Lower leg skin (tissue), 3 donors: ENCODE data around the gene APRT.

ENCODE experiments used
- POLR2A ChIP-seq, 2 donors: fragments of 450-650 bp; IDR thresholded peaks; one replicate each; pipeline ENCODE4 v1.6.1; 2016 to 2017; ENCODE audit warnings: antibody characterized with exemption in 2 of 2, mild to moderate bottlenecking in 1 of 2, moderate library complexity in 1 of 2
- TF ChIP-seq, protein P1 (sequence below), 3 donors: fragments of 450-650 bp; IDR thresholded peaks; one replicate each; pipeline ENCODE4 v1.5.1; 2016; ENCODE audit warnings: antibody characterized with exemption in 3 of 3, mild to moderate bottlenecking in 3 of 3, moderate library complexity in 2 of 3

DNA sequence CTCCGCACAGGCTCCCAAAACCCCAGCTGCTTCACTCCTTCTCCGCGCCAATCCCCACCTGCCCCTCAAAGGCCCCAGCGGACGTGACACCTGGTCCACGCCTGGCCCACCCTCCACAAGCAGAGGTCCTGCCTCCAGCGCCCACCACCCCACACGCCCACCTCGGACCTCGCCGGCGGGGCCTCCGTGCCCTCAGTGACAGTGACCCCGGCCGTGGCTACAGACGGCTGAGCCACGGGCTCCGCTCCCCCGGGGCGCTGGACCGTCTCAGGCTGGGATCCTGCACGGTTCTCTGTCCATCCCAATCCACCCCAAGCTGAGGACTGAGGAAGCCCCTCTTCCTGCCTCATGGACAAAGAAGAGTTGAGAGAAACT is 51.8 kb downstream of the APRT start:
- TF ChIP-seq, protein P1, sequence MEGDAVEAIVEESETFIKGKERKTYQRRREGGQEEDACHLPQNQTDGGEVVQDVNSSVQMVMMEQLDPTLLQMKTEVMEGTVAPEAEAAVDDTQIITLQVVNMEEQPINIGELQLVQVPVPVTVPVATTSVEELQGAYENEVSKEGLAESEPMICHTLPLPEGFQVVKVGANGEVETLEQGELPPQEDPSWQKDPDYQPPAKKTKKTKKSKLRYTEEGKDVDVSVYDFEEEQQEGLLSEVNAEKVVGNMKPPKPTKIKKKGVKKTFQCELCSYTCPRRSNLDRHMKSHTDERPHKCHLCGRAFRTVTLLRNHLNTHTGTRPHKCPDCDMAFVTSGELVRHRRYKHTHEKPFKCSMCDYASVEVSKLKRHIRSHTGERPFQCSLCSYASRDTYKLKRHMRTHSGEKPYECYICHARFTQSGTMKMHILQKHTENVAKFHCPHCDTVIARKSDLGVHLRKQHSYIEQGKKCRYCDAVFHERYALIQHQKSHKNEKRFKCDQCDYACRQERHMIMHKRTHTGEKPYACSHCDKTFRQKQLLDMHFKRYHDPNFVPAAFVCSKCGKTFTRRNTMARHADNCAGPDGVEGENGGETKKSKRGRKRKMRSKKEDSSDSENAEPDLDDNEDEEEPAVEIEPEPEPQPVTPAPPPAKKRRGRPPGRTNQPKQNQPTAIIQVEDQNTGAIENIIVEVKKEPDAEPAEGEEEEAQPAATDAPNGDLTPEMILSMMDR (IDR thresholded peaks at IDR 0.05), result no peak
- no peak for TF ChIP-seq POLR2A (IDR thresholded peaks at IDR 0.05)
